ACC112 (cell line): ENCODE data around the gene WDR27.

Source experiments
- H2AFZ ChIP-seq: fragments of 200-600 bp; sonication (generic); one replicate; pipeline ENCODE4 v1.6.0; 2017; ENCODE audit warnings: antibody characterized with exemption, low read length; ENCODE audit not compliant: unreplicated experiment
- H3K27ac ChIP-seq: fragments of 200-600 bp; sonication (generic); 2 replicates; pipeline ENCODE4 v1.5.1; 2014; ENCODE audit warnings: low read depth, mild to moderate bottlenecking, antibody characterized with exemption, low read length, moderate library complexity
- H3K27me3 ChIP-seq: fragments of 200-600 bp; sonication (generic); 2 replicates; pipeline ENCODE4 v1.6.1; 2014; ENCODE audit warnings: mild to moderate bottlenecking, antibody characterized with exemption, low read length, moderate library complexity, mixed read lengths; ENCODE audit not compliant: insufficient read depth
- H3K36me3 ChIP-seq: fragments of 200-600 bp; sonication (generic); 2 replicates; pipeline ENCODE4 v1.6.1; 2016; ENCODE audit warnings: mild to moderate bottlenecking, antibody characterized with exemption, low read length, moderate library complexity, mixed read lengths; ENCODE audit not compliant: insufficient read depth
- H3K4me1 ChIP-seq: fragments of 200-600 bp; sonication (generic); one replicate; pipeline ENCODE4 v1.6.1; 2016; ENCODE audit warnings: low read length, mixed read lengths; ENCODE audit not compliant: insufficient read depth, unreplicated experiment, control insufficient read depth
- H3K4me3 ChIP-seq: fragments of 200-600 bp; sonication (generic); 2 replicates; pipeline ENCODE4 v1.5.1; 2014; ENCODE audit warnings: mild to moderate bottlenecking, low read depth, low read length
- H3K79me2 ChIP-seq: fragments of 200-600 bp; sonication (generic); one replicate; pipeline ENCODE4 v1.6.0; 2016; ENCODE audit warnings: low read length; ENCODE audit not compliant: control insufficient read depth, unreplicated experiment, insufficient read depth

WDR27 gene

DNA sequence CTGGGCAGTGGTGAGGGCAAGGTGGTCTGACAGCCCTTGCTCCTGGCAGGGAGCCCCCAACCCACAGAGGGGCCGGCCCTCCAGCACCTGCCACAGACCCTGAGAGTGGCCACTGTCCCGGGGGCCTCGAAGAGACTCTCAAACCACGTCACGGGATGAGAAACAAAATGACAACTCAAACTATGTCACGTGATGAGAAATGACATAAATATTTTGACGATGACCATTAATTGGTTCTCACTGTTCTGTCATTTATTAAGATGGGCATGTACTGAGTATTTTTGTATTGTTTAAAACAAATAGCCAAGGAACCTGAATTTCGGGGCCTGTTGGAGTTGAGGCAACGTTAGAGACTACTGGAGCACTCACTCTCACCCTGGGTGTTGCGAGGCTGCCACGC, 135.5 kb downstream of the WDR27 start:
- Histone ChIP-seq H2AFZ (no peak overlapping the region), H3K27me3 (no peaks in the 10 kb centered on the region), H3K27ac (no peak overlapping the region), H3K4me1 (peaks cover 2% of the 10 kb centered on the region), H3K79me2 (no peaks in the 10 kb centered on the region), H3K4me3 (no peak overlapping the region), H3K36me3 (no peaks in the 10 kb centered on the region)

DNA sequence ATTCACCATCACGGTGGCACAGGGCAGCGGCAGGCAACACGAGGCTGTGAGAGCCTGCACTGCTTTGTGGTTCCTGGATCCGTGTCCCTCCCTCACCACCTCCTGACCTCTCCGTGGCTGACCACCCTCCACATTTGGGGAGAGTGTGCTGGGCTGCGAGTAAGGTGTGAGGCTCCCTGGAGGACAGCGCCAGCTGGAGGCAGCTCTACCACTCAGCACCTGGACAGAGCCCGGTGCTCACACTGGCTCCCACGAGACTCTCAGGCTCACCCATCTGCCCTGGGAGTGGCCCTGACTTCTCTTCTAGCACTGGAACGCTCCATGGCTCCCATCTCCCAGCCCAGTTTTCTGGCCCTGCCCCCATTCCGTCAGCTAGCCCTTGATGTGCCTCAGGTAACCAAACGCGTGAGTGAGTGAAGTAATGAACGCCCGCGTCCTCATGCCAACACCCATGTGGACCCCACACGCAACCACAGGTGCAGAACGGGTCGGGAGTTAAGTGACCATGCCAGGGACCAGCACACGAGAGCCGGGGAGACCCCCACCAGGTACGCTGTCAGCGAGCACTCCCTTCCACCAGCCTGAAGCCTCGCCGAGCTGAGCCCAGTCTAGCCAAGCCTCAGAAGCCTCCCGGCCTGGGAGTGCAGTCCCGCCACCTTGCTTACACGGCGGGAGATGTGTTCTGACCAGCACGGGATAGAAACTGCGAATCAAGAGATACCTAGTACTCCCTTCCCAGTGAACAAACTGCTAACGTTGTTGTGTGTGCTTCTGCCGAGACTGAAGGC, 137.2 kb downstream of the WDR27 start:
- Histone ChIP-seq H3K27ac (no peak overlapping the region), H3K79me2 (no peaks in the 10 kb centered on the region), H3K4me3 (no peak overlapping the region), H3K4me1 (no peaks in the 10 kb centered on the region), H3K36me3 (no peaks in the 10 kb centered on the region; the same call in 1 of the 2 replicates), H2AFZ (no peak overlapping the region), H3K27me3 (no peaks in the 10 kb centered on the region)

DNA sequence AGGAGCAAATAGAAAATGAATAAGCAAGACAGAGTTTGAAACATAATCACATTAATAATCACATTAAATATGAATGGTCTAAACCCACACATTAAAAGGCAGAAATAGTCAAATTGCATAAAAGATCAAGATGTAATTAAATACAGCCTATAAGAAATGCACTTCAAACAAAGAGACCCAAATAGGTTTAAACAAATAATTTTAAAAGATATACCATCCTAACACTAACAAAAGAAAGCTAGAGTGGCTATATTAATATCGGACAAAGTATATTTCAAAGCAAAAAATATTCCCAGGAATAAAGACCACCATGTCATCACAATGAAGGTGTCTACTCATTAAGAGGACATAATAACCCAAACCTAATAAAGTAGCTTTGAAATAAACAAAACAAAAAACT, 140.2 kb downstream of the WDR27 start:
- Histone ChIP-seq H3K4me3 (no peak overlapping the region), H3K4me1 (no peaks in the 10 kb centered on the region), H3K27ac (no peak overlapping the region), H3K36me3 (no peaks in the 10 kb centered on the region; the same call in 1 of the 2 replicates), H3K79me2 (no peaks in the 10 kb centered on the region), H3K27me3 (no peaks in the 10 kb centered on the region), H2AFZ (no peak overlapping the region)

DNA sequence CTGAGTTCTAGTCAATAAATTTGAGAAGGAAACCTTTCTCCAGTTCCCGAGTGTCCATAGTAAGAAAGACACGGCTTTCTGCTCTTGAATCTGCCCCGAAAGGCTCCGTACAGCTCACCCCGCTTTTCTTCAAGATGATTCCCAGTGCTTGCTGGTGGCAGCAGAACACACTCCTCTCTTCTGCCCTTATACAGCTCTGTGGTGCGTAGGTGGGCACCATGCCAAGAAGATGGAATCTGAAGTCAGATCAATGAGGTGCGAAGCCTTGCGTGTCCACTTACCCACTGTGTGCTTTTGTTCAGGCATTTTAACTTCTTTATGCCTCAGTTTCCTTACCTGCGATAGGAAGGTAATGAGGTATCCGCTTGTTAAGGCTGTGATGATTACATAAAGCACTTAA, 142.2 kb downstream of the WDR27 start:
- no peak overlapping the region for H3K27ac ChIP-seq
- H3K4me3 ChIP-seq = no peak overlapping the region
- H3K4me1 ChIP-seq = no peaks in the 10 kb centered on the region
- H3K27me3 ChIP-seq = no peaks in the 10 kb centered on the region
- H3K36me3 ChIP-seq = no peaks in the 10 kb centered on the region; the same call in 1 of the 2 replicates
- H3K79me2 ChIP-seq = no peaks in the 10 kb centered on the region
- H2AFZ ChIP-seq = no peak overlapping the region

DNA sequence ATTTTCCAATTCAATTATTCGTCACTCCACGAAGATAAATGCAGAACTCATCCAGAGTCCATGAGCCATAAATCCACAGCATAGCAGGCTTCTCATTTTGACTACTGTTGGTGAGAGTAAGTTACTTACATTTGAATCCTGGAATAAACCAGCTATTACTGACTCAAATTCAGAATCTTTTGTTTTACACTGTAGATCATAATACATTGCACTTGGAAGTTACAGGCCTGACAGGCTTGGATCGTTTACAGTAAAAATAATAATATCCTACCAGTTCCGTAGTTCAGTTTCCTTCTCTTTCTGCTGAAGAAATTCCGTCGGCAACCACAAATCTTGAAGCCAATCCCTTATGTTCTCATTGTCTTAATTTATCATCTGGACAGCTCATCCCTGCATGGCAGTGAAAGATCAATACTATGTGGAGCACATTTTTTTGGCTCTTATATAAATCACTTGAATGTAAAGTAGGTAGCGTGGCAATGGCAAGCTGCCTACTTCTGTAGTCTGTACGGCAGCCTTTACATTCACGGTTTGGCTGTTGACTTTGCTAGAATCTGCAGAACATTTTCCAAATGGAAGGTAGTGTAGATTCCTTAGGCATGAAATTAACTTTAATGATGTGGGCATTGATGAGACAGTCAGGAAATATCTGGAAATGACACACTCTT, 142.9 kb downstream of the WDR27 start:
- Histone ChIP-seq H3K27ac (no peak overlapping the region), H3K36me3 (no peaks in the 10 kb centered on the region; the same call in 1 of the 2 replicates), H3K27me3 (no peaks in the 10 kb centered on the region), H3K4me3 (no peak overlapping the region), H3K4me1 (no peaks in the 10 kb centered on the region), H3K79me2 (no peaks in the 10 kb centered on the region), H2AFZ (no peak overlapping the region)

DNA sequence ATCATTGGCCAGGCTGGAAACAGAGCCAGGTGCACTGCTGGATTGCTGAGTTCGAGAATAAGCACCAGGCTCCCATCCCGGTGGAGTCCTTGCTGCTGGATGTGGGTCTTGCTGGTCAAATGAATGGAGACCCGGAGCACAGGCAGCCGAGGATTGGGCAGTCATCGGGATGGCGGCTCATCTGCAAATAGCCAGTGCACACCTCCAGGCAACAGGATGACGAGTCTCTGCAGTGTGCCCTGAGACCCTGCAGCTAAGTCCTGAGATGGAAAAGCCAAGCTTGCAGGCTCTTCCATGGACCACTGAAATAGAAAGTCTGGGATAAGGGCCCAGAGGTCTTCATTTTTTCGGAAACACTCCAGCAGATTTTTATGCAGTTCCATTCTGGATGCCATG, 143.5 kb downstream of the WDR27 start:
- H3K27me3 ChIP-seq = no peaks in the 10 kb centered on the region
- H3K4me1 ChIP-seq = no peaks in the 10 kb centered on the region
- no peak overlapping the region for H2AFZ ChIP-seq
- no peaks in the 10 kb centered on the region for H3K79me2 ChIP-seq
- H3K4me3 ChIP-seq = no peak overlapping the region
- H3K27ac ChIP-seq = no peak overlapping the region
- H3K36me3 ChIP-seq = no peaks in the 10 kb centered on the region; the same call in 1 of the 2 replicates

DNA sequence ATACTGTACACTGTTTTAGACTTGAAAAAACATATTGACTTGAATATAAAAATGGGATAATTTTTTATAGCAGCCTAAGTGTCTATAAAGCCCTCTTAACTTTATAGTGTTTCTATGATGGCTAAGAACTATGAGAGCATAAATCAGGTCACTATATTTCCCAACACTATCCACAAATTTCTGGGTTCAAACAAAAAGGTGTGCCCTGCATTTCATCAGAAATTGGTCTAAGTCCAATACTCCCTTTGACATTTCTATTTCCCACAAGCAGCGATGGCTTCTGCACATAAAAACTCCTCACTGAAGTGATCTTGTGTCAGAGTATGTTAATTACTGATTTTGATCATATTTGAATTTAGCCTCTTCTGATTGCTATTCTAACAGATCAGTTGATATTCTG, 143.9 kb downstream of the WDR27 start:
- Histone ChIP-seq H3K27me3 (no peaks in the 10 kb centered on the region), H3K4me1 (no peaks in the 10 kb centered on the region), H2AFZ (no peak overlapping the region), H3K36me3 (no peaks in the 10 kb centered on the region; the same call in 1 of the 2 replicates), H3K79me2 (no peaks in the 10 kb centered on the region), H3K4me3 (no peak overlapping the region), H3K27ac (no peak overlapping the region)

DNA sequence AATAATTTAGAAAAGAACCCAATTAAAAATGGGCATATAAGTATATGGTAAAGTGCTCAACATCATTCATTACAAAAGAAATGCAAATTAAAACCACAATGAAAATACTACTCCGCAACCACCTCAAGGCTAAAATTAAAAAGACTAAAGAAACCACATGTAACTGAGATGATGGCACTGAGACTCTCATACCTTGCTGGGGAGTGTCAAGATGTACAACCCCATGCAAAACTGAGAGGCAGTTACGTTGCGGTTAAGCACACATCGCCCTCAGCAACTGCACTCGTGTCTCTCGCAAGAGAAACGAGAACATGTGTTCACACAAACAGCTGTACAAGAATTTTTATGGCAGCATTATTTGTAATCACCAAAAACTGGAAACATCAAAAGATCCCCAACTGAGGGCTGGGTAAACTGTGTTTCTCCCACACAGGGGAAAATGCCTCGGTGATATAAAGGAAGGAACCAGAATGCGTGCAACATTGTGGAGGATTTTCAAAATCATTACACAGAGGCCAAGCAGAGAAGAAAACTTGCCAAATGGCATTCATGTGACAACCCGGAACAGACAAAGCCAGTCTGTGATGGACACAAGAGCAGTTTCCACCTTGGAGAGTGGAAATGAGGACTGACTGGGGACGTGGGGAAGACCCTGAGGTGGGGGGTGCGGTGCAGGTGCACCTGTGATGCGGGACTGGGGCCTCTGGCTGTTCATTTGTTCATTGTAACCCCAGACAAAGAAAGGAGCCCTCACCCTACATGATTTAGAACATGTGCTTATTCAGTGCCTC, 144.9 kb downstream of the WDR27 start:
- Histone ChIP-seq H3K27ac (no peak overlapping the region), H3K4me1 (no peaks in the 10 kb centered on the region), H2AFZ (no peak overlapping the region), H3K79me2 (no peaks in the 10 kb centered on the region), H3K36me3 (no peaks in the 10 kb centered on the region; the same call in 1 of the 2 replicates), H3K27me3 (no peaks in the 10 kb centered on the region), H3K4me3 (no peak overlapping the region)

DNA sequence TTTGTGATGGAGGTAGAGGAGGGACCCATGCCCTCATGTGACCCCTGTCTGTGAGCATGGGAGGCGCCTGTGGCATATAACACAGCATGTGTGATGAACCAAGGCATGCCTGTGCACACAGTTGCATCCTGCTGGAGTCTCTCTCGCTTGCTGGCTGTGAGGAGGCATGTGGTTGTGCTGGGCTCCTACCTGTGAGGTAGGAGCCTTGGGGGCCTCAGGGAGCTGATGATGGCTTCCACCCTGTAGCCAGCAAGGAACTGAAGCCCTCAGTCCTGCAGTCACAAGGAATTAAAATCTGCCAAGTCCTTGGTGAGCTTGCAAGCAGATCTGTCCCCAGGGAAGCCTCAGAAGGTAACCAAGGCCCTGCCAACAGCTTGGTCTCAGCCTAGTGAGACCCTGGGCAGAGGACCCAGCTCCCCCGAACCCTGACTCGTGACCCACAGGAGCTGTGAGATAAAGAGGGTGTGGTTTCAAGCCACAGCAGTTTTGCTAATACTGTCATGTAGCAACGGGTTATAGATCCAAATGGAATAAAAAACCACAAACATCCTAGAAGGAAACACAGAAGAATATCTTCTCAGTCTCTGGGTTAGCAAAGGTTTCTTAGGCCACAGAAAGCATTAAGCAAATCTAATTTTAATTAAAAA, 145.7 kb downstream of the WDR27 start:
- Histone ChIP-seq H2AFZ (no peak overlapping the region), H3K27me3 (no peaks in the 10 kb centered on the region), H3K4me3 (no peak overlapping the region), H3K27ac (no peak overlapping the region), H3K4me1 (no peaks in the 10 kb centered on the region), H3K79me2 (no peaks in the 10 kb centered on the region), H3K36me3 (no peaks in the 10 kb centered on the region; the same call in 1 of the 2 replicates)

DNA sequence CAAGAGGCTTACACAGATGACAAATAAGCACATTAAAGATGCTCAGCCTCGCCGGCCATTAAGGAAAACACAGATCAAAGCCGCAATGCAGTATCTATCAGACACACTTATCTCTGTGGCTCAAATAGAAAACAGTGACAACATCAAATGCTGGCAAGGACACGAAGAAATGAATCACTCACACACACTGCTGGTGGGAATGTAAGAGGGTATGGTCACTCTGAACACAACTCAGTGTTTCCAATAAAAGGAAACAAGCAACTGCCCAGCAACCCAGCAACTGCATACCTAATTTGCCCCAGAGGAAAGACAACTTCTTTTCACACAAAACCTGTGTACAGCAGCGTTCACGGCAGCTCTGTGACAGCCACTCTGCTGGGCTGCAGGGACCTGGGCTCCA, 155.8 kb downstream of the WDR27 start:
- Histone ChIP-seq H3K36me3 (no peaks in the 10 kb centered on the region), H3K27ac (no peak overlapping the region), H3K27me3 (no peaks in the 10 kb centered on the region), H3K4me1 (peaks cover 19% of the 10 kb centered on the region), H2AFZ (no peak overlapping the region), H3K79me2 (no peaks in the 10 kb centered on the region), H3K4me3 (no peak overlapping the region)
